Measurements from ENCODE around the gene SLCO1A2.

Gene SLCO1A2

GRCh38 chr12:21305661-21306060 lies 29.1 kb downstream of the SLCO1A2 start:
- Histone ChIP-seq H3K4me3 (ENCODE audit: low read depth, low read length) (no peak overlapping the region), H3K9me3 (ENCODE audit: control insufficient read depth, low read length) (no peaks in the 10 kb centered on the region), H3K27ac (no peak overlapping the region), H3K79me2 (no peaks in the 10 kb centered on the region), H3K9ac (no peak overlapping the region), H3K4me1 (no peaks in the 10 kb centered on the region), H3K27me3 (ENCODE audit: control insufficient read depth, insufficient read depth, low read length) (no peaks in the 10 kb centered on the region), H2AFZ (no peak overlapping the region), H3K4me2 (ENCODE audit: low read length) (no peak overlapping the region), H3K36me3 (ENCODE audit: control insufficient read depth, insufficient read depth, low read length) (no peaks in the 10 kb centered on the region)
- no peak for TF ChIP-seq CTCF (IDR thresholded peaks at IDR 0.05)

DNA sequence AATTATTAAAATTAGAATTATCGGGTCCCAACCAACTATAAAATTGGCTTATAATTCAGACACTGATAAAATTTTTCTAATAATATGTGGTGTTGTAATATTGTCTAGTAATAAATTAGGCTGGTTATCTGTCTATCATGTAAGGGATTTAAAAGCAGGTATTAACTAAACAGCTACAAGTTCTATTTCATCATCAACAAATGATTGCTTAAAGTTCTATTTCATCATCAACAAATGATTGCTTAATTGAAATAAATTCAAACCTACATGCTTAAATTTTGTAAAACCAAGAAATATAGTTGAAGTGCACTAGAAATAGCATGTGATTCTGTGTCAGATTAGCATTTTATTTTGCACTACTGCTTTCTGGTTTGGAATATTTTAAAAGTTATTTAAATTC lies 34.1 kb downstream of the SLCO1A2 start:
- Histone ChIP-seq H3K27ac (no peak overlapping the region), H2AFZ (no peak overlapping the region), H3K4me3 (ENCODE audit: low read depth, low read length) (no peak overlapping the region), H3K4me2 (ENCODE audit: low read length) (no peak overlapping the region), H3K4me1 (no peaks in the 10 kb centered on the region), H3K36me3 (ENCODE audit: control insufficient read depth, insufficient read depth, low read length) (no peaks in the 10 kb centered on the region), H3K27me3 (ENCODE audit: control insufficient read depth, insufficient read depth, low read length) (no peaks in the 10 kb centered on the region), H3K79me2 (no peaks in the 10 kb centered on the region), H3K9me3 (ENCODE audit: control insufficient read depth, low read length) (no peaks in the 10 kb centered on the region), H3K9ac (no peak overlapping the region)
- no peak for TF ChIP-seq CTCF (IDR thresholded peaks at IDR 0.05)

- Histone ChIP-seq H3K79me2 (no peaks in the 10 kb centered on the region), H3K9ac (no peak overlapping the region), H2AFZ (peak overlapping the region; percentile 14), H3K9me3 (ENCODE audit: control insufficient read depth, low read length) (no peaks in the 10 kb centered on the region), H3K4me2 (ENCODE audit: low read length) (no peak overlapping the region), H3K27me3 (ENCODE audit: control insufficient read depth, insufficient read depth, low read length) (no peaks in the 10 kb centered on the region), H3K27ac (no peak overlapping the region), H3K4me1 (no peaks in the 10 kb centered on the region), H3K36me3 (ENCODE audit: control insufficient read depth, insufficient read depth, low read length) (no peaks in the 10 kb centered on the region), H3K4me3 (ENCODE audit: low read depth, low read length) (no peak overlapping the region)
- TF ChIP-seq CTCF (IDR thresholded peaks at IDR 0.05): peak; percentile 35
These were observed 37.8 kb downstream of the SLCO1A2 start for GRCh38 chr12:21296751-21297406.

- Histone ChIP-seq H3K4me2 (ENCODE audit: low read length) (no peak overlapping the region), H3K4me3 (ENCODE audit: low read depth, low read length) (no peak overlapping the region), H2AFZ (peak overlapping the region; percentile 14), H3K4me1 (no peaks in the 10 kb centered on the region), H3K79me2 (no peaks in the 10 kb centered on the region), H3K9ac (no peak overlapping the region), H3K9me3 (ENCODE audit: control insufficient read depth, low read length) (no peaks in the 10 kb centered on the region), H3K27ac (no peak overlapping the region), H3K36me3 (ENCODE audit: control insufficient read depth, insufficient read depth, low read length) (no peaks in the 10 kb centered on the region), H3K27me3 (ENCODE audit: control insufficient read depth, insufficient read depth, low read length) (no peaks in the 10 kb centered on the region)
- TF ChIP-seq CTCF (IDR thresholded peaks at IDR 0.05): no peak
These were observed 38.4 kb downstream of the SLCO1A2 start for GRCh38 chr12:21296348-21296747.

- Histone ChIP-seq H3K4me1 (no peaks in the 10 kb centered on the region), H3K9me3 (ENCODE audit: control insufficient read depth, low read length) (no peaks in the 10 kb centered on the region), H3K4me3 (ENCODE audit: low read depth, low read length) (no peak overlapping the region), H3K79me2 (no peaks in the 10 kb centered on the region), H3K4me2 (ENCODE audit: low read length) (no peak overlapping the region), H2AFZ (no peak overlapping the region), H3K9ac (no peak overlapping the region), H3K36me3 (ENCODE audit: control insufficient read depth, insufficient read depth, low read length) (no peaks in the 10 kb centered on the region), H3K27me3 (ENCODE audit: control insufficient read depth, insufficient read depth, low read length) (no peaks in the 10 kb centered on the region), H3K27ac (no peak overlapping the region)
- TF ChIP-seq CTCF (IDR thresholded peaks at IDR 0.05): no peak
These were observed 40.5 kb downstream of the SLCO1A2 start for GRCh38 chr12:21294176-21294575.

All from parathyroid adenoma (tissue), 2 donors.